Left ventricle myocardium inferior (tissue), 1 donor: Measurements from ENCODE around the gene FAM3B. TPM values are rescaled to one million over a fixed set of nuclear protein-coding genes. Genes with fewer than 3 reads are reported as not detected.

ENCODE experiments used
- DNase-seq: peaks from one replicate; pipeline ENCODE4 v3.0.0-alpha.2; 2020
- H3K27ac ChIP-seq: fragments of 200-600 bp; replicated peaks from 2 replicates; pipeline ENCODE4 v1.8.0; 2021
- H3K27me3 ChIP-seq: fragments of 200-600 bp; 2 replicates; pipeline ENCODE4 v1.8.0; 2021; ENCODE audit warnings: low read depth
- H3K36me3 ChIP-seq: fragments of 200-600 bp; 2 replicates; pipeline ENCODE4 v1.8.0; 2021
- H3K4me1 ChIP-seq: fragments of 200-600 bp; 2 replicates; pipeline ENCODE4 v1.8.0; 2021
- H3K4me3 ChIP-seq: fragments of 200-600 bp; 2 replicates; pipeline ENCODE4 v1.8.0; 2021; ENCODE audit warnings: mild to moderate bottlenecking, moderate library complexity
- H3K9me3 ChIP-seq: fragments of 200-600 bp; replicated peaks from 2 replicates; pipeline ENCODE4 v1.8.0; 2021
- intact Hi-C: fragments of 100-400 bp; cut with micrococcal nuclease; formaldehyde crosslinking; loops from one replicate; pipeline ENCODE4 v1.11.0; 2022
- total RNA-seq: library from RNA; stranded (reverse); fragmentation: NEBNext Ultra II Directional; extraction: Animal tissue kit (Norgen Biotek cat#: 25700); gene quantifications from one replicate; pipeline ENCODE4 v1.2.1, GENCODE V29; 2021
- TF ChIP-seq, protein P1 (sequence below): fragments of 200-600 bp; IDR thresholded peaks from 2 replicates; pipeline ENCODE4 v1.8.0; 2021; ENCODE audit warnings: antibody characterized with exemption, mild to moderate bottlenecking, borderline replicate concordance
- donor health status: DM: no; HTN: yes; CAD: no; lungs with severe emphysema.

The FAM3B gene
- total RNA-seq, 1 donor from 2014 or later = not detected

DNA sequence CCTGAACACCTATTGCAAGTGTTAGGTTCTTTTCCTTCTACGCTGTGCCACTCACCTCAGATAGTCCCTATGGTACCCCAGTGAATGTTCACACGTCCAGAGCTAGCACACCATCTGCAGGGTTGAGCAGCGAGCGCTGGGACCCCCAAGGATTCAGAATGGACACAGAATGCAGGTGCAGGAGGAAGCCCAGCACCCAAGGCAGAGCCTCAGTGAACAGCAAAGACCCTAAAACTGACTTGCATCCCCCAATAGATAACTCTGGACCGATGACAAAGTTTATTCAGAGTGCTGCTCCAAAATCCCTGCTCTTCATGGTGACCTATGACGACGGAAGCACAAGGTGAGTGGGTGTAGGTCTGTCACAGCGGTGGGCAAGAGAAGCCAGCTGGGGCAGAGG, 30.2 kb downstream of the FAM3B start:
- no peak overlapping the region for H3K4me3 ChIP-seq
- no peak for DNase-seq
- intact Hi-C loops = no loop called here
- no peaks in the 10 kb centered on the region for H3K4me1 ChIP-seq
- H3K27me3 ChIP-seq = peaks cover 71% of the 10 kb centered on the region
- H3K27ac ChIP-seq = no peak overlapping the region
- peaks cover 12% of the 10 kb centered on the region for H3K9me3 ChIP-seq
- TF ChIP-seq, protein P1, sequence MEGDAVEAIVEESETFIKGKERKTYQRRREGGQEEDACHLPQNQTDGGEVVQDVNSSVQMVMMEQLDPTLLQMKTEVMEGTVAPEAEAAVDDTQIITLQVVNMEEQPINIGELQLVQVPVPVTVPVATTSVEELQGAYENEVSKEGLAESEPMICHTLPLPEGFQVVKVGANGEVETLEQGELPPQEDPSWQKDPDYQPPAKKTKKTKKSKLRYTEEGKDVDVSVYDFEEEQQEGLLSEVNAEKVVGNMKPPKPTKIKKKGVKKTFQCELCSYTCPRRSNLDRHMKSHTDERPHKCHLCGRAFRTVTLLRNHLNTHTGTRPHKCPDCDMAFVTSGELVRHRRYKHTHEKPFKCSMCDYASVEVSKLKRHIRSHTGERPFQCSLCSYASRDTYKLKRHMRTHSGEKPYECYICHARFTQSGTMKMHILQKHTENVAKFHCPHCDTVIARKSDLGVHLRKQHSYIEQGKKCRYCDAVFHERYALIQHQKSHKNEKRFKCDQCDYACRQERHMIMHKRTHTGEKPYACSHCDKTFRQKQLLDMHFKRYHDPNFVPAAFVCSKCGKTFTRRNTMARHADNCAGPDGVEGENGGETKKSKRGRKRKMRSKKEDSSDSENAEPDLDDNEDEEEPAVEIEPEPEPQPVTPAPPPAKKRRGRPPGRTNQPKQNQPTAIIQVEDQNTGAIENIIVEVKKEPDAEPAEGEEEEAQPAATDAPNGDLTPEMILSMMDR = no peak
- H3K36me3 ChIP-seq = no peaks in the 10 kb centered on the region

DNA sequence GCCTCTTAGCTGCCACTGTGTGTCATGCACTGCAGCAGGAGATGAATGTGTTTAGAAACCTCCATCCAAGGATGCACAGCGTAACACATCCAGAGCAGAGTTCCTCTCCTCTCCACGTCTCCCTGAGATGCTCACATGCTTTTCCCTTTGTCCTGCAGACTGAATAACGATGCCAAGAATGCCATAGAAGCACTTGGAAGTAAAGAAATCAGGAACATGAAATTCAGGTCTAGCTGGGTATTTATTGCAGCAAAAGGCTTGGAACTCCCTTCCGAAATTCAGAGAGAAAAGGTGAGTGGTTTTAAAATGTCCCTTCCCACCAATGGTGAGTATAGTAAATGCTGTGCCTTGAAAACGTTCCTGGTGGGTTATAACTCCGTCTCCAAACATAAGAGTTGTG, 31.8 kb downstream of the FAM3B start:
- TF ChIP-seq, protein P1 = no peak
- H3K27me3 ChIP-seq = peaks cover 77% of the 10 kb centered on the region

DNA sequence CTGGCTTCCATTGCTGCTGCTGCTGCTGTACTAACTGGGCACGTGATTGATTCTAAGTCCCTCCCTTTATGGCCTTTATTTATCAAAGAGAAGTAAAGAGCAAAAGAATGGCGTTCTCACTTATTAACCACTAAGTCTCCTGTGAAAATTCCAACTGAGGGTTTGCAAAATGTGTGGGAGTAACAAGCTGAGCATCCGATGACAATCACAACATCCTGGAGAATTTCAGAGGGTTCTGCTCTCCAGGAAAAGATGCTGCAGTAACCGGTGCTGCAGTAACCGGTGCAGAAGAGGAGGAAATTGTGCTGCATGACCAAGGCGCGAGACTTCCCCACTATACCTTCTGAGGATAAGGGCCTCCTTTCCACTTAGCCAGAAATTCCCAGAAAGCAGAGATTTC, 32.5 kb downstream of the FAM3B start:
- Histone ChIP-seq H3K4me3 (no peak overlapping the region), H3K27ac (no peak overlapping the region), H3K4me1 (no peaks in the 10 kb centered on the region), H3K36me3 (no peaks in the 10 kb centered on the region), H3K9me3 (no peaks in the 10 kb centered on the region), H3K27me3 (peaks cover 70% of the 10 kb centered on the region)
- intact Hi-C loops = no loop called here
- no peak for DNase-seq
- TF ChIP-seq, protein P1 = no peak

More for the DNA sequence above, 31.8 kb downstream of the FAM3B start:
- DNase-seq = no peak
- Histone ChIP-seq H3K9me3 (no peaks in the 10 kb centered on the region), H3K36me3 (no peaks in the 10 kb centered on the region), H3K4me3 (no peak overlapping the region), H3K4me1 (no peaks in the 10 kb centered on the region), H3K27ac (no peak overlapping the region)
- intact Hi-C loops = no loop called here

DNA sequence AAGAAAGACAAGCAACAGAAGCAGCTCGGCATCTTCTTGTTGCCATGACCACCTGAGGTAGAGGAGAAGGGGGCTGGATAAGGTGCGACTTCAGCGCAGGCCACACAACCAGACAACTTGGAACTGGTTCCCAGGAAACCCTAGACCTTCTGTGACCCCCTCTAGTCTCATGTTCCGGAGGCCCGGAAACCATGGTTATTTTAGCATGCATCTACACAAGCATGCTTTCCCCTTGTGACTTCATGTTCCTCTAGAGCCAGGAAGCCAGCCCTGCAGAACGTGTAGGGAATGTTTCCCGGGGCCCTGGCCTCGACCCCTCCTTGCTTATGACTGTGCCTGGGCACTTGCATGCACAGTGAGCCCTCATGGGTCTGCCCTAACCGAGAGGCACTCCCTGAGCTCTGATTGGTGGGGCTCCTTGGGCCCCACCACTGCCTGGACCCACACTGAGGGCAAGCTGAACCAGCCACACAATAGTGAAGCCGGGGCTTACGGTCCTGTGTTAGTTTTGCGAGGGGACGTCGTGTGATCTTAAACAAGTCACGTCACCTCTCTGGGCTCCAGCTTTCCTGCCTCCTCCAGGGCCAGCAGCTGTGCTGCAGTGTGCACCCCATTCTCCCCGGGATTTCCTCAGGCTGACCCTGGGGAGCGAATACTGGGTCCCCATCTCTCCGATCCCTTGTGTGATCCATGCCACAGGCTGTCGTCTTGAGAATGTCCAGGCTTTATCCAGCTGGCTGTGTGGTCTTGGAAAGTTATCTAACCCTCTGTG, 33.2 kb downstream of the FAM3B start:
- H3K9me3 ChIP-seq = no peaks in the 10 kb centered on the region
- H3K4me1 ChIP-seq = no peaks in the 10 kb centered on the region
- no peaks in the 10 kb centered on the region for H3K36me3 ChIP-seq
- H3K4me3 ChIP-seq = no peak overlapping the region
- H3K27me3 ChIP-seq = peaks cover 65% of the 10 kb centered on the region
- no peak for DNase-seq
- no peak overlapping the region for H3K27ac ChIP-seq
- intact Hi-C loops = no loop called here
- TF ChIP-seq, protein P1 = no peak

DNA sequence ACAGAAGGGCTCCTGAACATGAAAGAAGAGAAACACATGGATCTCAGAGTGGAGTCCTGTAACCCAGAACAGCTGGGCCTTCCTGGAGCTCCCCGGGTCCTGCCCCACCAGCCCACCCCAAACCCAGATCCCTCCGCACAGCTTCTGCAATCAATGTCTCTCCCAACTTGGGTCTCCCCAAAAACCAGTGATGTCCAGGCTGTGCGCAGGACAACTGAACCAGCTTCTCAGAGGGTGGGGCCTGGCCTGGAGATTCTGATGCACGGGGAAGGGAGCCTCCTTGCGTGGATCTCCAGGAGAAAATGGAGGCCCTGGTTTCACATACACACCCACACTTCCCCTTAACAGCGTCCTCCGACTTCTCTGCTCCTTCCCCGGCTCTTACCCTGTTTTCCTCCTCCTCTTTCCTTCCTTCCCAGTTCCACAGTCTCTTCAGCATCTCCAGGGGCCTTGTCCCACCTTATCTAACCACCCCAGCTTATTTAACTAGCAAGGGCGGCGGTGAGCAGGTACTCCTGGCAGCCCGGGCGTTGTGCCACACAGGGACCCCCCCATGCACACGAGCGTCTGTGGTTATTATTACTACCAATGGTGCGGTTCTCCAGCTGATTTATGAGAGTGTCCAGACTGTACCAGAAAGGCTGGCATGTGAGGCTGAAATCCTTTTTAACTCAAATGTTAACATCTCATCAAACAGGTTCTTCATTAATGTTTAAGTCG, 34.0 kb downstream of the FAM3B start:
- TF ChIP-seq, protein P1 = no peak
- Histone ChIP-seq H3K27me3 (peaks cover 65% of the 10 kb centered on the region), H3K36me3 (no peaks in the 10 kb centered on the region), H3K9me3 (no peaks in the 10 kb centered on the region), H3K4me1 (no peaks in the 10 kb centered on the region), H3K27ac (no peak overlapping the region), H3K4me3 (no peak overlapping the region)
- intact Hi-C loops = no loop called here
- DNase-seq = no peak
